WERI-Rb-1 (cell line): ENCODE data around the gene SULT1C4.
"Not testable (repeated sequence)": the region's sequence is repeated elsewhere in the genome, so short reads cannot be mapped to it uniquely, and the experiment has no call there.

Experiments
- DNase-seq: peaks from one replicate; pipeline ENCODE4 v3.0.0-alpha.2; 2020
- H3K27ac ChIP-seq: fragments of 250-450 bp; sonication (Bioruptor Pico); 2 replicates; pipeline ENCODE4 v1.5.1; 2020; ENCODE audit warnings: mild to moderate bottlenecking, moderate library complexity
- H3K27me3 ChIP-seq: fragments of 250-450 bp; sonication (Bioruptor Pico); 2 replicates; pipeline ENCODE4 v1.5.1; 2021; ENCODE audit warnings: mild to moderate bottlenecking, low read depth, moderate library complexity; ENCODE audit not compliant: insufficient read depth, severe bottlenecking
- H3K36me3 ChIP-seq: fragments of 250-450 bp; sonication (Bioruptor Pico); 2 replicates; pipeline ENCODE4 v1.5.1; 2020; ENCODE audit warnings: mild to moderate bottlenecking, moderate library complexity
- H3K4me3 ChIP-seq: 2 replicates; pipeline ENCODE4 v1.5.1; 2011; ENCODE audit warnings: low read depth, mild to moderate bottlenecking, control low read depth, low read length
- H3K9me3 ChIP-seq: fragments of 250-450 bp; sonication (Bioruptor Pico); 2 replicates; pipeline ENCODE4 v1.5.1; 2021; ENCODE audit warnings: mild to moderate bottlenecking, moderate library complexity; ENCODE audit not compliant: severe bottlenecking
- TF ChIP-seq, protein P1 (sequence below): IDR thresholded peaks from 2 replicates; pipeline ENCODE4 v1.5.1; 2011; ENCODE audit warnings: low read depth, mild to moderate bottlenecking, control low read depth, inconsistent platforms, low read length

The SULT1C4 gene

DNA sequence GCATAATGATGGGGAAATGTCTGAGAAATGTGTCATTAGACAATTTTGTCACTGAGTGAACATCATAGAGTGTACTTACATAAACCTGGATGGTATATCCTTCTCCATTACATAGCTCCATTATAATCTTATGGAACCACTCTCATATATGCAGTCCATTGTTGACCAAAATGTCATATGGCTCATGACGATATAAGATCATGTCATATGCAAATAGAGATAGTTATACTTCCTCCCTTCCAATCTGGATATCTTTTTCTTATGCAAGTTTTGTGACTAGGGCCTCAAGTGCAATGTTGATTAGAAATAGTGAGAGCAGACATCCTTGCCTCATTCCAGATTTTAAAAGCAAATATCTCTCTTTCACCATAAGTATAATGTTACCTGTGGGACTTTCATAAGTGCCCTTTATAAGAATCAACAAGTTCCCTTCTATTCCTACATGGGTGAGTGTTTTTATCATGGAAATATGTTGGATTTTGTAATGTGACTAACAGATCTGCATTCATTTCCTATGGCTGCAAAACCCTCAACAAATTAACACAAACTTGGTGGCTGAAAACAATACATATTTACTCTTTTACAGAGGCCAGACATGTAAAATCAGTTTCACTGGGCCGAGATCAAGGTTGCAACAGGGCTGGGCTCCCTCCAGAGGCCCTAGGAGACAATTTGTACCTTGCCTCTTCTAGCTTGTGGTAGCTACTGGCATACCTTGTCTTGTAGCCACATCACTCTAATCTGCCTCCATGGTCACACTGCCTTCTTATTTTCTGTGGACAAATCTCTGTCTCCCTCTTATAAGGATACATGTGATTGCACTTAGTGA is 21.6 kb upstream of the SULT1C4 start:
- Histone ChIP-seq H3K27ac (no peak overlapping the region), H3K27me3 (no peaks in the 10 kb centered on the region), H3K36me3 (no peaks in the 10 kb centered on the region), H3K4me3 (no peak overlapping the region), H3K9me3 (no peaks in the 10 kb centered on the region)
- DNase-seq: no peak
- TF ChIP-seq, protein P1, sequence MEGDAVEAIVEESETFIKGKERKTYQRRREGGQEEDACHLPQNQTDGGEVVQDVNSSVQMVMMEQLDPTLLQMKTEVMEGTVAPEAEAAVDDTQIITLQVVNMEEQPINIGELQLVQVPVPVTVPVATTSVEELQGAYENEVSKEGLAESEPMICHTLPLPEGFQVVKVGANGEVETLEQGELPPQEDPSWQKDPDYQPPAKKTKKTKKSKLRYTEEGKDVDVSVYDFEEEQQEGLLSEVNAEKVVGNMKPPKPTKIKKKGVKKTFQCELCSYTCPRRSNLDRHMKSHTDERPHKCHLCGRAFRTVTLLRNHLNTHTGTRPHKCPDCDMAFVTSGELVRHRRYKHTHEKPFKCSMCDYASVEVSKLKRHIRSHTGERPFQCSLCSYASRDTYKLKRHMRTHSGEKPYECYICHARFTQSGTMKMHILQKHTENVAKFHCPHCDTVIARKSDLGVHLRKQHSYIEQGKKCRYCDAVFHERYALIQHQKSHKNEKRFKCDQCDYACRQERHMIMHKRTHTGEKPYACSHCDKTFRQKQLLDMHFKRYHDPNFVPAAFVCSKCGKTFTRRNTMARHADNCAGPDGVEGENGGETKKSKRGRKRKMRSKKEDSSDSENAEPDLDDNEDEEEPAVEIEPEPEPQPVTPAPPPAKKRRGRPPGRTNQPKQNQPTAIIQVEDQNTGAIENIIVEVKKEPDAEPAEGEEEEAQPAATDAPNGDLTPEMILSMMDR: no peak

DNA sequence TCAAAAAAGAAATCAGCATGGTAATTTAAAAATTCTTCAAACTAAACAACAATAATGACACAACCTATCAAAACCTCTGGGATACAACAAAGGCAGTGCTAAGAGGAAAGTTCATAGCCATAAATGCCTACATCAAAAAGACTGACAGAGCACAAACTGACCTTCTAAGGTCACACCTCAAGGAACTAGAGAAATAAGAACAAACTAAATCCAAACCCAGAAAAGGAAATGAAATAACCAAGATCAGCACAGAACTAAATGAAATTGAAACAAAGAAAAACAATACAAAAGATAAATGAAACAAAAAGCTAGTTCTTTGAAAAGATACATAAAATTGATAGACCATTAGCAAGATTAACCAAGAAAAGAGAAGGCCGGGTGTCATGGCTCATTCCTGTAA is 18.4 kb upstream of the SULT1C4 start:
- H3K4me3 ChIP-seq, H3K9me3 ChIP-seq, H3K27me3 ChIP-seq, H3K36me3 ChIP-seq, H3K27ac ChIP-seq, DNase-seq: not testable (repeated sequence)

DNA sequence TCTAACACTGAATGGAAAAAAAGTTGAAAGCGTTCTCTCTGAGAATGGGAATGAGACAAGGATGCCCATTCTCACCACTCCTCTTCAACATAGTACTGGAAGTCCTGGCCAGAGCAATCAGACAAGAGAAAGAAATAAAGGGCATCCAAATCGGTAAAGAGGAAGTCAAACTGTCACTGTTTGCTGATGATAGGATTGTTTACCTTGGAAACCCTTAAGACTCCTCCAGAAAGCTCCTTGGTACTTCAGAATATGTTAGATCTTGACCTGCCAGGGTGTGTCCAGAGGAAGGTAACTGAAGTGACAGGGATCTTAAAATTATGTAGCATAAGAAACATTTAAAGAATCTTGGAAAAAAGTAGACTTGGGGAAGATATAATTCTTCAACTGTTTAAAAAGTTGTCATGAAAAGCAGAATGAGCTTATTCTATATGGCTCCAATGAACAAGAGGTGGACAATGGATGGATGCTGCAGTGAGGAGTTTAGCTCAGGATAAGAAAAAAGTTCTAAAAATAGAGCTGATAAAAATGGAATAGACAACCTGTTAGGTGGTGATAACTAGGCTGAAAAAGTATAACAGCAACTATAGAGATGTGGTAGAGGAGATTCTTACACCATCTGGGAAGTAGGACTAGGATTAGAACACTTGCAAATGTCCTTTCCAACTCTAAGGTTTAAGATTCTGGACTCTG is 16.8 kb upstream of the SULT1C4 start:
- Histone ChIP-seq H3K27ac (no peak overlapping the region), H3K4me3 (no peak overlapping the region), H3K36me3 (no peaks in the 10 kb centered on the region), H3K27me3 (no peaks in the 10 kb centered on the region), H3K9me3 (peaks cover 6% of the 10 kb centered on the region)
- no peak for DNase-seq
- TF ChIP-seq, protein P1: no peak

DNA sequence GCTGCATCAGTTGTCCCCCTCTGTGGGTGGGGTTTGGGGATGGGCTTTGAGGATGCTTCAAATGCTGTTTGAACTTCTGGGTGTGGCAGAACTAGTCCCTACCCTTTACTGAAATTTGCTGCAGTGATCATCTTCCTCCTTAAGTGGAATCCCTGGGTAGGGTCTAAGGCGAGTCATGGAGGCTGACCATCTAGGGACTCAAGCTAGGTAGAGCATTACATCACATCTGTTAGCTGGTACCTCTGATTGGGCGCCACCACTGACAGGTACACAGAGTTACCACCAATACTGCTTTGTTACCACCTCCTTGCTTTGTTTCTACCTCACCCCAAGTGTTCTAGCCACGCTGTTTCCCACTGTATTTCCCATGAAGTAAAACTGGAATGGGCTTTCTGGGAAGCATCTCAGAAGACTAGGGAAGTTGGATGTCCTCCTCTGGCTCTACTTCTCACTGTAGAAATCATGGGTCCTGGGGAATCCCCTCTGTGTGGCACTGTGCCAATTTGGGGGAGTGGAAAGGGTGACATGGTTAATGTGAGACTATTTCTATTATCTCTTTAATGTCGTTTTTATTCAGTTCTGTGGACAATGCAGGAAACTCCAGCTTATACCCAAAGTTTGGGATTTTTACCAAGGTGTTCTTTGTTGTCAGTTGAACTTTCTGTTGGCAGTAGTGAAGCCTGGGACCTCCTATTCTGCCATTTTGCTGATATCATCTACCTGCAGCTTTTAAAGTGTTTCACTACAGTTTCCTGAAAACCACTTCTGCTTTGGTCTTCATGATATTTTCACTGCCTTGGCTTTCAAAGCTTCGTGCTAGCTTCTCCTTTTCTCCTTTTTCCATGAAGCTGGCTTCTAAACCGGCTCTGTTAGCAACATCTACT is 14.5 kb upstream of the SULT1C4 start:
- Histone ChIP-seq H3K27ac (no peak overlapping the region), H3K27me3 (no peaks in the 10 kb centered on the region)

DNA sequence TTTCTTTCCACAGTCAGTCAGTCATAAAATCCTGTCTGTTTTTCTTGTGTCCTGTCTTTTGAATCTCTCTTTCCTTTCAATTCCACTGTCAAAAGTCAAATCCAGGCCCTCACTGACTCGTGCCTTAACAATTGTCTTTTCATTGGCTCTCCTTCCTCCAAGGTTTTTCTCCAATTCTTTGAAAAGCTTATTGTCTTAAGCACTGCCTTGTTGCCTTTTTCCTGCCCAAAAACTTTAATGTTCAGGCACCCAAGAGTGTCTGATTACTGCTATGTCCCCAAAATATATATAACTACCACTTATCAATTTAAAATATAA is 13.9 kb upstream of the SULT1C4 start:
- no peak for DNase-seq
- TF ChIP-seq, protein P1: no peak
- Histone ChIP-seq H3K27ac (no peak overlapping the region), H3K9me3 (peaks cover 6% of the 10 kb centered on the region), H3K27me3 (no peaks in the 10 kb centered on the region), H3K36me3 (no peaks in the 10 kb centered on the region), H3K4me3 (no peak overlapping the region)

More for the DNA sequence above, 14.5 kb upstream of the SULT1C4 start:
- DNase-seq: no peak
- TF ChIP-seq, protein P1: no peak
- H3K9me3 ChIP-seq: peaks cover 6% of the 10 kb centered on the region
- no peak overlapping the region for H3K4me3 ChIP-seq
- H3K36me3 ChIP-seq: no peaks in the 10 kb centered on the region
